ENCODE results near the gene HOXB8.
A peak's percentile ranks its signal among the peaks of the same experiment; 100 is the strongest.

The HOXB8 gene

DNA sequence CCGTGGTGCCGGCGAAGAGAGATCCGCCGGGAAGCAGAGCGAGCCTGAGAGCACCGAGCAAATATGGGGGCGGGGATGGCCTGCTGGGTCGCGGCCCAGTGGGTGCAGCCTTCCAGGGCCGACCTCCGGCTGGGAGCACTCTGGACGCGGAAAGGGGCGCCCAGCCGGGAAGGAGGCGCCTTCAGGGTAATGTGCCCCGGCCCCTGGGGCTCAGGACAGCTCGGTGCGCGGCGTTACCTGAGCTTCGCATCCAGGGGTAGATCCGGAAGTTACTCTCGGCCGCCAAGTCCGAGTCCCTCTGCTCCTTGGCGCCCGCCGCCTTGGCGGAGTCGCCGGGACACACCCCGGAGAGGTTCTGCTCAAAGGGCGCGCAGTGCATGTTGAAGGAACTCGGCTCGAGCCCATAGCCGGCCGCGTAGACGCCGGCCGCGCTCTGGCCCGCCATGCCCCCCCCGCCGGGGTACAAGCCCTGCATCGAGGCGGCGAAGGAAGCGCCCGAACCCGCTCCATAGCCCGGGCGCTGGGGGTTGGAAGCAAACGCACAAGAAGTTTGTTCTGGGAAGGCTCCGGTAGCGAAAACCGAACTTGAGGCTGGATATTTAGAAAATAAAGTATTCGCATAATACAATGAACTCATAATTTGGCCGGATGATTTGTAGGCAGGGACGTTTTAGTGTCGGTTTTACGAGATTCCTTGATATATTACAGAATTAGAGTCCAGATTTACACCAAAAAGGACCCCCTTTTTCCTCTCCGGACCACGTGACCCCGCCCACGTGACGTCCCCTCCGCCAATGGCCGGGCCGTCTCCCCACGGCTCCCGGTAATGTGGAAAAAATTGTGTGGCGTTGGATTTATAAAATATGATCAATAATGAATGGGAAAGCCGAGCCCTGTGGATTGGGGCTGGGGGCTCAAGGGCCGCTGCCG, 4.5 kb downstream of the HOXB8 start, which contains the start of gene HOXB7:
HOXB7 (minus strand) TSS at position 736 of the 930 bp plus-strand sequence; CDS start at position 637, 99 bp downstream.
- DNase-seq, result peak; percentile 59

DNA sequence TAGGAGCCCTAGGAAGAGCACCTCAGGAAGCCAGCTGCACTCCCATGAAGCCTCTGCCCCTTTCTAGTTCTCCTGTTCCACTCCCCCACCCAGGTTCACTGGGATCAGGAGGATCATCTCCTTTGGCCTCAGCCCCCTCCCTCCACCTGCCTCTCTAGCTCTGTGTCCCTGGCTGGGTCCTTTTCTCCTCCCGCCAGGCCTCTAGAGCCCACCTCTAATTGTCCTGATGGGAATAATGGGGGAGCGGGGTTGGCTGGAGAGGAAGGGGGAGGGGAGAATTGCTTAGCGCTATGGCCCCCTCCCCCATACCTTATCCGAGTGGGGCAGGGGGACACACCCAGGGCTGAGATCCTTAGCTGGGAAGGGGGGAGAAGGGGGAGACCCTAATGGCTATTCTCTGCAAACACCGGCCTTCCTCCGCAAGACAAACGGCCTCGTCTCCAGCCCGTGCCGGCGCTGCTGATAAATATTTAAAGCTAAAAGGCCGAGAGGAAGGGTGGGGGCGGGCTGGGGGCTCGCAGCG, 5.3 kb downstream of the HOXB8 start:
- DNase-seq, result no peak

DNA sequence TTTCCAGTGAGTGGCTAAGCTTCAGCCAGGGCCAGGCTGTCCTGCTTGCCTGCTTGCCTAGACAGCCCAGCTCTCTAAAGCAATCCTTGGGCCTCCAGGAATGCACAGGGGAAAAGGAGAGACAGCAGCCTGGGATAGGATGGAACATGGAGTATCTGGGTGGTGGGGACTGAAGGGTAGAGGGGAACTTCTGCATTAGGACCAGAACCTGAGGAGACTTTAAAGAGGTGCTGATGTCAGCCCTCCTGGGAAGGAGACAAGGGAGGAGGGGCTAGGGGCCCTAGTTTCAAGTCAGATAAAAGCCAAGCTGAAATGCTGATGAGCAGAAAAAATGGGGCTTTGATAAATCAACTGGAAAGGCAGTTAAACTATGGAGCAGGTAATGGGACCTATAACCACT, 6.1 kb downstream of the HOXB8 start:
- DNase-seq, result no peak

DNA sequence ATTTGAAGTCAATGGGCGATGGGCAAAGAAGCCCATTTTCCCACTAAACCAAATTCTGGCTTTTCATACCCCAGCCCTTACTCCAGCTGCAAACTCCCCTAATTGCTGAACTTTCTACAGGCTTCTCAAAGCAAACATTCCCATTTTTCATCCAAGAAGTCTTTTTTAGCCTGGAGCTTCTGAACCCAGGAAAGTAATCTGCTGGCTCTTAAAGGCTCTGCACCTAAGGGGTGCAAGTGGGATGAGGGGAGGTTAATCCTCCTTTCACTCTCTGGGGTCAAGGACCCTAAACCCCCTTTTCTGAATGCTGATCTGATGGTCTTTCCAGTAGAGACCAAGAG, 6.6 kb downstream of the HOXB8 start:
- no peak for DNase-seq

DNA sequence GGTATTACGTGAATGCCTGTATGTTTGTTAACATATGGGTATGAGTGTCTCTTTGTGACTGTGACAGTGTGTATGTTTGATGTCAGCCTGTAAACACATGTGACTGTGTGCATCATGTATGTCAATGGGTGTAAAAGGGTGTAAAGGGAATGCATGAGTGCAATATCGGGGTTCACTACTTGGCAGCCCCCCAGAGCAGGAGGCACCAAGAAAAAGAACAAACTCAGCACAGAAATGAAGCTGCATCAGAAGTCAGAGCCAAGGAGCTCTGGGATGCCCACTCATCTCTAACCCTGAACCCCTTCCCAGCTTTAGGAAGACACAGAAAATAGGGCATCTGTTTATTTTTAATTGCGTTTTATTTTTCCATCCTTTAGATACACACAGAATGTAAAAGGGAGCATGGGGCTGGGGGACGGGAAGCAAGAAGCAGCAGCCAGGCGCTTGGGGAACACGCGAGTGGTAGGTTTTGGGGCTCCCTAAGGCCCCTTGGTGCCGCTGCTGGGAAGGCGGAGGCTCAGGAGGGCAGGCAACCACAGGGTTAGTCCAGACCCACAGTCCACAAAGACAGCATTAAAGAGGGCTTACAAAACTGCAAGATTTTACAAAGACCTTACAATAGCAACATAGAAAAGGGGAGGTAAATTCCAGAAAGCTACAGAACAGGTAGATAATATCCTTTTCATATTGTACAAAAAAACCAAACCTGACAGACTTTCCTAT, 8.0 kb downstream of the HOXB8 start:
- no peak for DNase-seq

DNA sequence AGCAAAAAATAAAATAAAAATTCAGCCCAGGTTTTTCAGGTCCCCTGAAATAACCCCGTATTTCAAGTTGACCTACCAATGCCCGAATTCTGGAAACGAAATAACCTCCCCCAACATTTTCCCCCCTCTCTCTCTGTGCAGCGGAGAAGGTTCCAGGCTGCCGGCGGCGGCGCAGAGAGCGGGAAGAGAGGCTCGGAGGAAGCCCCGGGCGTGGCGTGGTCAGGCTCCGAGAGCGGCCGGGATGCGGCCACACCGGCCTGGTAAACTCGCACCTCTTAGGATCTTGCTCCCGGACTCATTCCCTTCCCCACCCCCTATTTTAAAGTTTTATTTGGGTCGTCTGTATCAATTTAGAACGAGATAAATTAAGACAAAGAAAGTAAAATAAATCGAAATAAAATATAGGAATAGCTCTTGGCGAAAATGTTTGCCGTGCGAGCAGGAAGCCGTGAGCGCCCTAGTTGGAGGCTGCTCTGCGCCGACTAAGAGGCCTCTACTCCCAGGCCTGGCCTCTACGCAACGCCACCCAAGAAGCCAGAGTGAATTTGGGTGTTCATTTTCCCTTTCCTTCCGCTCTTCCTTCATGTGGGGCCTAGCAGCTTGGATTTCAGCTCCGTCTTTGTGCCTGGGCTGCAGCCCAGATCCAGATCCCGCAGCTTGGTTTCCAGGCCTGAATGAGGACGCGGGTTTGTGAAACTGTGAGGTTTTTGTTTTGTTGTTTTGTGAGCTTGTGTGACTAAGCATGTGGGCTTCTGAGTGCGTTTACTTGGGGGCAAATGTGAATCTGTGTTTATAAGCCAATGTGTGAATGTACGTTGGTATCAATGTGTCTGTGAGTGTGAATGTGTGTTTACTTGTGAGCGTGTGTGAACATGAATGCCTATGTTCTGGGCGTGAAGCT, 8.9 kb downstream of the HOXB8 start:
- DNase-seq, result no peak

DNA sequence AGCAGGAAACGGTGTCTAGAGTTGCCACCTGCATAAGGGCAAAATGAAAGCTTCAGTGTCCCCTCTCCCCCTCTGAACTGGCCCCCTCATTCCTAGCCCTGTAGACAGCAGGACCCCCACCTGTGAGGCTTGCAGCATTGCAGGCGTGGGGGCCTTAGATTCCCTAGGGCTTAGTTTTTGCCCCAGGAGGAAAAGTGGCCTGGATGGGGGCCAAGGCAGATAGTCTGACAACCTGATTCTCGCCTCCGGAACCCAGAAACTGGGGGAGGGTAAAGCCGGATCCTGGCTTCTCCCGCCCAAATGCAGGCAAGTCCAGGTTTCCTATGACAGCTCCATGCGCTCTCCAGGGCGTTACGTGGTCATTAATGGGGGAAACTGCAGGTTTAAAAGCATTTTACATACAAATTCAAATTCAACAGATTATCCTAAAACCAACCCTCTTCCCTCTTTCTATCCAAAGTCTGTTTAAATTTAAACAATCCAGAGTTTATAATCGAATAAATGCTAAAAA, 9.6 kb downstream of the HOXB8 start:
- no peak for DNase-seq

DNA sequence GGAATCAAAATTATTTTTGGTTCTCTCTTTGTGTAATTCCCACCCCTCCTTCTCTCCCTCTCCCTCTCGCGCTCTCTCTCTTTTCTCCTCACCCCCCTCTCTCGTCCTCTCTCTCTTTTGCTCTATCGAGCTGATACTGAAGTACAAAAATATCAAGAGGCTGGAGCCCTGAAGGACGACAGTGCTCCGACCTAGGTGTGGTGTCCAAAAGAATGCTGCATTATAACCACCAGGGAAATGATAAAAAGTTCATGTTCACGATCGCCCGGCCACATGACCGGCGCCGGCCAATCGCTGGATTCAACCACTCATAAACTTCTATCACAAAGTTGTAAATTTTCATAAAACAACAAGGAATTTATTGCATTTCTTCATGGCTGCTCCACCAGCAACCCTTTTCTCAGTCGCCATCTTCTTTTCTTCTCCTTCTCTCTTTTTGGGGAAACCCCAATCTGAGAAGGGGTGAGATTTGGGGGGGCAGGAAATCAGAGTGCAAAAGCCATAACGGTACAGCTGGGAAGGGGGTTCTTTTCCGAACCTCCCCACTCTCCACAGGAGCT, 10.2 kb downstream of the HOXB8 start, which contains the start of gene HOXB6:
HOXB6 (minus strand) TSS at position 217 of the 560 bp plus-strand sequence. CDS start 6,836 bp downstream, outside the sequence.
- no peak for DNase-seq

DNA sequence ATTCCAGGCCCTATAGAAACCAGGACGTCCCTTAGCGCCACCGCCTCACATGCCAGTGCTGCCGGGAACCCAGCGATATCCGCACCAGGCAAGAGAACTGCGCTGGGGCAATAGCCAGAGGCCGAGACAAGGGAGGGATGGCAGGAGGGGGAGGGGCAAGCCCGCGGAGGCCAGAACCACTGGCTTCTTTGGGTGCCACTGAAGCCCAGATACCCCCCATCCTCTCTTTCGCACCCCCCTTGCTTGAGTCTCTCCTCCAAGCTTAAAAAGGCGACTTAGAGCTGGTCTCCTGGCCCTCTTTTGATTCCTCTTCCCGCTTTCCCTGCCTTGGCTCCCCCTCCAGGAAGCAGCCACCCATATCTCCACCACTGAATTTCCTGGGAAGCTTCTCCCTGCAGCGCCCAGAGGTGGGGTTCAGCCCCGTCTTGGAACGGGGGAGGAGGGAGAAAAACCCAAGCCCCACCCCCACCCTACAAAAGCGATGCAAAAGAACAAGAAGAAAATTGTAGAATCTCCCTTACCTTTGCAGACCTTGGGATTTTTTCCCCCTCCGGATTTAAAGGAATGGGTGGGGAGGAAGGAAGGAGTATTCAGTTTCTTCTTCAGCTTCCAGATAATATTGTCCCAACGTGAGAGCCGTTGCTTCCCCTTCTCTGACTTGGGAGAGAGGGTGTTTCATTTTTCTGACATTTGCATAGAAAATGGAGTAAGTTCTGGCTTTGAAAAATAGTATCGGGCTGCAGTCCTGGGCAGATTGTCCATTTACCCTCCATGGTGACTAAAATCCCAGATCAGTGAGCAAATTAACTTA, 10.9 kb downstream of the HOXB8 start:
- no peak for DNase-seq

DNA sequence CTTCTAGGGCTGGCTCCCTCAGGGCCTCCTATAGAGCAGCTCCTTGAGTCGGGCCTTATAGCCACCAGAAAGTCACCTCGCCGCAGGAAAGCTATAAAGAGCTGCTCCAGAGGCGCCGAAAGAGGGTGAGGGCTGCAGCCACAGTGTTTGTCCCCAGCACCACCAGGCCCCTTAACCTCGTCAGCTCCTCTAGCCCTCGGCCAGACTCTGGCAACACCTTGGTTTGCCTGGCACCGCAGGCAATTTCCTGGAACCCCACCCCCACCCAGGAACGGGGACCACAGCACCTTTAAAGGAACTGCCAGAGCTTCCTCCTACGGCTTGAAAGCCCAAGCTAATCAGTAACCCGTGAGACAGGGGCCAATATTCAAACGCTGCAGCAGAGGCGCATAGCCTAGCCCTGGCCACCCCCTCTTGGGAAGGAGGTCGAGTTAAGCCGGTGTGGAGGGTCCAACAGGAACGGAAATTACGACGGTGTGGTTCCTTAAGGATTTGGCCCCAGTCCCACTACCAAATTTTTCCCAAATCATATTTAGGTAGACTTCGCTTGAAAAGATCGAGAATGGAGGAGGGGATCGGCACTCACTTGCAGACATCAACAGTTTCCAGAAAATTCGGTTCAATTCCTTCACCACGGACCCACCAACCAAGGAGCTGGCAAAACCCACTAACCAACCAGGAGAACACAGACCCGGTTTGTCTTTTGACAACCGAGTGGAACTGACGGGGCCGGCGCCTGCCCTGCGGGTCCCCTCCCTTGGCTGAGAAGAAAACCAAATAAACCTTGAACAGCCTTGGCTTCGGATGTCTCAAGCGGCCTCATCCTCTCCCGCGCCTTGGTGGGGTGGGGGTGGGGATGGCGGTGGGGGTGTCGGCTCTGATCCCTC, 13.3 kb downstream of the HOXB8 start:
- no peak for DNase-seq

DNA sequence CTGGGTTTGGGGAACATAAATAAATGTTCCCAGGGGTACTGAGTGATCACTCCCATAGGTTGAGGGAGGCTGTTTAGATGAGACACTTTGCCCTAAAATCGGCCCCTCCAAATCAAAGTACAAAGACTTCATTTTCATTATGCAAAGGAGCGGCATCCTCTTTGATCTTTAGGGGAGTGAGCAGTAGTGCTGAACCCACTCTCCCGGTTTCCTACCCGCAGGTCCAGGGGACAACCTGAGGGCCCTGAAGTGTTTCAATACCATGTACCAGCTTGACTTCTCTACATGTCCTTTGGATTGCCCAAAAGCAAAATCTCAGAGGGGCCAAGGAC, 13.9 kb downstream of the HOXB8 start:
- no peak for DNase-seq

DNA sequence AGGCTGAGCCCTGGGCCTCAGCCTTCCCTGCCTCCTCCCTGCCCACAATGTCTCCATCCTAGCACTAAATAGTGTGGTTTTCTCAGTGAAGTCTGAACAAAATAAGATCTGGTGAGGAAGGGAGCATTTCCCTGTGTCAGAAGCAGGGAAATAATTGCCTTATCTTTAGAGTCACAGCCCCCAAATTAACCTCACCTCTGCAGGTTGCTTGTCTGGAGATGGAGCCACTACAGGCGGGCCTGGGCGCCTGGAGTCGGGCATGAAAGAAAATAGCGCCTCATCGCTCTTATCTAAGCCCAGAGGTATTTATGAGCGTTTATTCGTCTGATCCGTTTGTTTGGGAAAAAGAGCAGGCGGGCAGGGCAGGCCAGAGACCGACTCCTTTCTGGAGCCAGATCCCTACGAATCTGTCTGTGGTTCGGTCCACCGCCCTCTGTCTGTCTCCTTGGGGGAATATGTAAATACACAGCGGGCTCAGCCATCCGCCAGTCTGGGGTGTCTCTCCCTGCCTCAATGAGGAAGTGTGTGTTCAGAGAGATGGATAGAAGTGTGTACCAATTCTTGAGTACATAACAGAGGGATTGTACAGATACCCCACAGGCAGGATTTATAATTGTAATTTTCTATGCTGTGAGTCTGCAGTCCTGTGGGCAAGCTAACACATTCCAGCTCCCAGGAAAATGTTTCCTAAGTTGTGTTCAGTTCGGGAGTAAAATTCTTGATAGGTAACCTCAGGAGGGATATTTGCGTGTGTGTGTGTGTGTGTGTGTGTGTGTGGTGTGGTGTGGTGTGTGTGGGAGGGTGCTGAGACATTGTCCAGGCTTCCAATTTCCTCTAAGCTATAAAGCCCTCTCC, 14.6 kb downstream of the HOXB8 start:
- no peak for DNase-seq

DNA sequence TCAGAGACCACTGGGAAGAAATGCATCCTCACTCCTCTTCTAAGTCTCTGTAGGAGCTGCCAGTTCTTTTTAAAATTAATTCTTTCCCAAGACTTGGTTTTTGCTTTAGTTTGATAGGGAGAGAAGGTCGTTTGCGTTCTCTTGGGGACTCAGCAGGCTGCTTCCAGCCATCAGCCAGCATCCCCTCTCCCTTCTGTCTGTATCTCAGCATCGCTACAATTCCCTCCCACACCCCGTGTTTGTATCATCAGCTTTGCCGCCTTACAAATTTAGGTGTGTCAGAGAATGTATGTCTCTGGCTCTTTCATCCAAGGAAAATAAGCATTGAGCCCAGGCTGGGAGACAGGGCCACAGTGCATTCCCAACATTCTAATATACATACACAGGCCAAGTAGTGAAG, 15.7 kb downstream of the HOXB8 start:
- DNase-seq, result no peak

DNA sequence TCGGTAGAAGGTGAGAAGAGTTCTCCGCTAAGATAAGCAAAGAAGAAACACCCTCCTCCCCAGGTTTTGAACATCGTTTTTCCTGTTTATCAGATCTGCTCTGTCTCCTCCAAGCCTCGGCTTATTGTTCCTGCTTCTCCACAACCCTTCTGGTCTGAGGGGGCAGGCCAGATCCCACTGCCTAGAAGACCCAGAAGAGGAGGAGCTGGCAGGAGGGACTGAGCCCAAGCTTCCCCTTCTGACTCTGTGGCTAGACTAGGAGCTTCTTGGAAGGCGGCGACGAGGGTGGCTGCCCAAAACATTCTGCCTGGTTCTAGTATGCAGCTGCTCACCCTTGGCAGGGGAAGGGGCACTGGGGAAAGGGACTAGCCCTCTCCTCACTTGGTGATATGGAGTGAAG, 16.4 kb downstream of the HOXB8 start:
- DNase-seq, result no peak

DNA sequence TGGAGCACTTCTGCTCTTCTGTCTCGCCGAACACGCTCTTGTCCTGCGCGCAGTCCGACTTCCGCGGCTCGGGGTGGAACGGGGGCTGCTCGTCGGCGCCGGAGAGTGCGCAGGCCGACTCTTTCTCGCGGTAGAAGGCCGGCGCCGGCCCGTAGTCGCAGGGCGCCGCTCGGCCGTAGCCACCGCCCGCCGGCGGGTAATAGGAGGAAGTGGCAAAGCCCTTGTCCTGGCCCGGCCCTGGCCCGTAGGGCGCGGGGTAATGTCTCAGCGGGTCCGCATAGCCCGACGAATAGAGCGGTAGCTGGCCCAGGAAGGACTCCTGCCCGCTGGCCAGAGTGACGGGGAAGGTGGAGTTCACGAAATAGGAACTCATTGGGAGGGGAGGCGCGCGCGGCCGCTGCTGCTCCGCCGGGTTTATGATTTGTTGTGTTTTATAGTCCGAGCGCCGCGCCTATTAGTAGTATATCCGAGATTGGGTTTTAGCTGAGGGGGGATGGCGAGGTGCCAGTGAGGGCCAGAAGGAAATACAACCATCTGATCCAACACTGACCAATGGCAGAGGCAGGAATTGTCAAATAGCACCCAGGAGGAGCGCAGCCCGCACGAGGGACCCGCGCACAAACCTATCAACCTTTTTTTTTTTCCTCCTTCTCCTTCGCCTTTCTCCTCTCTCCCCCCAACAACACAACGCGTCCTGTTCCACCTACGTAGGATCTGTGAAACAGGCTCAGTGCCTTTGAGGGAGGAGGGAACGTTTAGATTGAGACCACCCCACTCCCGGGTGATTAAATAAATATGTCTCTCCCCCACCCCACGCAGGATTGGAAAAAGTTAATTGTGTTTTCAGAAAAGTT, 17.1 kb downstream of the HOXB8 start:
- no peak for DNase-seq

DNA sequence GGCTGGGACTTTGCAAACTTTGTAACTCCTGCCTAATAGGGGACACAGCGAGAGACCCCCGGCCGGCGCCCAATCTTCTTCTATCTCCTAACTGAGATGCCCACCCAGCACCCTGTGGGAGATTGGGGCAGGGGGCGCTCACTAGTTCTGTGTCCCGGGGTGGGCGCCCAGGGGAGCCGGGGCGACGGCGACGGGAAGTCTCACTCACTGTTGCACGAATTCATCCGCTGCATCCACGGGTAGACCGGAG, 17.6 kb downstream of the HOXB8 start:
- DNase-seq, result no peak

DNA sequence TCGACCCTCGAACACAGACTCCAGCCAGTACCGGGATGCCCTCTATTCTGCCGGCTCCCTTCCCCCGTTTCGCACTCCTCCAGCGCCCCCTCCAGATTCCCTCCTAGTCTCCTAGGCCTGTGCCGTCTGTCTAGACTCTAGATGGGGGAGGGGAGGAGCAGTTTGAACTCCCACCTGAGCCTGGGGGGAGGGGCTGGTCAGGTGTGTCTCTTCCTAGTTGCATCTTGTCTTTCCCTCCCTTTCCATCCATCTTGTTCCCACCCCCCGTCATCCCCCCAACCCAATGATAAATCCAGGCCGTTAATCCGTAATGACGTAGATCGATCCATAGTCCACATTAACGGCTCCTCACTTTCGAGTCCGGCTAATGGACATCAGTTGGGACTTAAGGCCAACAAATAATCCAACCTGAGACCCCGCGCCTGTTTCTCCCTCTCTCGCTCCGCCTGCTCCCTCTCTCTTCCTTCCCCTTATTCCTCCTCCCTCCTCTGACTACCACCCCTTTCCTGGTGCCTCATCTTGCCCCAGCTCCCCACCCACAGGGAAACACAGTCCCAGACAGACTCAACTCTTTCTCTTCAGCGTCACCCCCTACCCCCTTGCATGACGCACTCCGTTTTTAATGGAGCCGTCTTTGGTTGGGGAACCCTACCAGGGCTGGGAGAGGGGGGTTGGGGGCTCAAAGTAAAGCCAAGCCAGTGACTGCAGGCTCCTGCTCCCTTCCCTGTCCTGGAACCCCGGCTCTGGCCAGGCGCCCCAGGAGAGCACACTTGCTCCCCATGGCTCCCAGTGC, 18.2 kb downstream of the HOXB8 start:
- no peak for DNase-seq

Measured in NCI-H1436 (cell line).